Bone marrow (tissue), 2 donors: ENCODE data around the gene SLC22A23.
"Not testable (repeated sequence)": the region's sequence is repeated elsewhere in the genome, so short reads cannot be mapped to it uniquely, and the experiment has no call there.

Experiments used
- DNase-seq, 2 donors: peaks; one replicate each; lab custom pipeline; 2025; lab: John Stamatoyannopoulos, UW

SLC22A23 gene

GRCh38 chr6:3267162-3267561, 189.7 kb downstream of the SLC22A23 start:
- no peak for DNase-seq

GRCh38 chr6:3266170-3266569, 190.7 kb downstream of the SLC22A23 start:
- no peak for DNase-seq

GRCh38 chr6:3265671-3266070, 191.2 kb downstream of the SLC22A23 start:
- DNase-seq: no peak

GRCh38 chr6:3264356-3264755, 192.5 kb downstream of the SLC22A23 start:
- no peak for DNase-seq

- DNase-seq: no peak
These were observed 193.8 kb downstream of the SLC22A23 start for GRCh38 chr6:3263096-3263495.

GRCh38 chr6:3261921-3262320, 194.9 kb downstream of the SLC22A23 start:
- DNase-seq: no peak

- DNase-seq: no peak
These were observed 195.4 kb downstream of the SLC22A23 start for GRCh38 chr6:3261518-3261820.

- DNase-seq: no peak
These were observed 195.9 kb downstream of the SLC22A23 start for GRCh38 chr6:3260772-3261517.

GRCh38 chr6:3260296-3260695, 196.6 kb downstream of the SLC22A23 start:
- no peak for DNase-seq

GRCh38 chr6:3259491-3259958, 197.3 kb downstream of the SLC22A23 start:
- peak; percentile 17 for DNase-seq

- peak; percentile 71 to 94 for DNase-seq
These were observed 197.9 kb downstream of the SLC22A23 start, which contains the start of gene PSMG4 for GRCh38 chr6:3258720-3259490. Gene PSMG4 (plus strand): TSS chr6:3258947. CDS start chr6:3259023, 76 bp downstream.

GRCh38 chr6:3258201-3258600, 198.6 kb downstream of the SLC22A23 start:
- no peak for DNase-seq

- DNase-seq: no peak
These were observed 203.3 kb downstream of the SLC22A23 start for GRCh38 chr6:3253597-3253961.

GRCh38 chr6:3252861-3253596, 203.8 kb downstream of the SLC22A23 start:
- no peak for DNase-seq

- no peak for DNase-seq
These were observed 204.5 kb downstream of the SLC22A23 start for GRCh38 chr6:3252369-3252768.

- peak; percentile 30 to 39 for DNase-seq
These were observed 205.2 kb downstream of the SLC22A23 start for GRCh38 chr6:3251462-3252314.

GRCh38 chr6:3250231-3250675, 206.6 kb downstream of the SLC22A23 start:
- no peak for DNase-seq

GRCh38 chr6:3249821-3250220, 207.0 kb downstream of the SLC22A23 start:
- no peak for DNase-seq

- DNase-seq: no peak
These were observed 209.3 kb downstream of the SLC22A23 start for GRCh38 chr6:3247255-3248146.

- DNase-seq: no peak
These were observed 211.6 kb downstream of the SLC22A23 start for GRCh38 chr6:3245216-3245615.

- DNase-seq: not testable (repeated sequence)
These were observed 212.1 kb downstream of the SLC22A23 start for GRCh38 chr6:3244832-3245161.
